Measurements from ENCODE around the gene TCF4.

The TCF4 gene

DNA sequence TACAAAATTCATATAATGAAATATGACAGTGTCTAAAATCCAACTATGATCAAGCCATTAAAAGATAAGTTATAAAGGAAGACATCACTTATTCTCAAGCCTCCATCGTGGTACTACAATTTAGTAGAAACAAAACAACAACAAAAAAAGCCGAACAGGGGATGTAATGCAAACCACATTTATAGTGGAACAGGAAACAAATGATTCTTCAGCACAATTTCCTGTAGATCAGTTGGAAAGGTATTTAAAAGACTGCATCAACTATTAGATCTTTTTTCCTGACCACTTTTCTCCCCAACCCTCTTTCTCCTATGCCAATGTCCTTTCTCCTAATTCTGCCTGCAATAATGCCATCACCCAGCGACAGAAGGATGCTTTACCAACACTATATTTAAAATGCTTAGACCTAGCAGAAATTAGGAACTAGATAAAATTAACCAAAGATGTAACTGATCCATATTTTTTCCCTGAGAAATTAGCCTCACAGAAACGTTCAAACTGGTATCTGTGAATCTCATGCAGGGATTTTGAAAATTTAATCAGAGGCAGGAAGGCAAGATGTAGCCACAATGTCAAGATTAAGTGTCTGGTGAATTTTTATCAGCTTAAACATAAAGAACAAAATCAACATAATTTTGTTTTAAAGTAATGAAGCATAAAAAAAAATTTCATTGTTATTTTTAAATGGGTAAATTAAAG lies 271.4 kb downstream of the TCF4 start:
- DNase-seq: no peak

DNA sequence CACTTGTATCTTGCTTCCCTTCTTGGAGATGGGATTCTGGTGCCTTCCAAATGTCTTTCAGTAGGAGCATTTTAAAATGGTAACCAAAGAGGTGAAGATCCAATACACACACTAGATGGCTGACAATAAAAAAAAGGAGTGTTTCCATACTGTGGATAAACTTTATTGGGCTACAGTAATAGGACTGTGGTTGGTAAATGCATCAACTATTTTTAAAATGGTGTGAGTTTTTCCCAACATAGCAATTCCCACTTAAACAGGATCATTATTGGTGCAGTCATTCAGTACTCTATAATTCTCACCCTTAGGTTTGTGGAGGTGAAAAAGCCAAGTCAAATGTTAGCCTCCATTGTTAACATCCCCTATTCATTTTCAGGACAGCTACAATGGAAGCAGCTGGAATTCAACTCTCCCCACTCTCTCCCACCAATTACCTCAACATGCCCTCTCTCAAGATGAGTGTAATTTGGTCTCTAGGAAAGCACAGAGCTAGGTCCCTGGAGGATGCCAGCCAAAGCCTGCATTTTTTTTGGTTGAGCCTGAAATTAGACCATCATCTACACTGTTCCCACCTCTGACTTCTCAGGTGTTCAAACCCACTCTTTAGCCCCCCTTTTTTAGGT lies 273.3 kb downstream of the TCF4 start:
- no peak for DNase-seq

GRCh38 chr18:55314031-55314430 lies 274.0 kb downstream of the TCF4 start:
- no peak for DNase-seq

DNA sequence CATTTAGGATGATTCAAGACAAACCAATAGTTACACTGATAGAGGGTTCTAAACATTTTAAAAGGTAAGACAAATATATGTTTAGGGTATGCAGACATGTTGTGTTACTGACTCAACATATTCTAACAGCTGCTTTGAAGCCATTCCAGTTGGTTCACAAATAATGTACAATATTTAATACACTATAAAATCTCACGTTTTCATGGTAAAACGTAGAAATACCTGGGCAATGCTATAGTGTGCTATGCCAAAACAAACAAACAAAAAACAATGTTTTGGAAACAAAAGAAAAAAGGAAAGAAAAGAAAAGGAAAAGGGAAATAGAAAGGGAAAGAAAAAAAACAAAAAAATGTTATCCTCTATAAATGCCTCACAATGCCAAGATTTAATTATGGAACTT lies 277.1 kb downstream of the TCF4 start:
- DNase-seq: no peak

GRCh38 chr18:55310044-55310676 lies 277.8 kb downstream of the TCF4 start:
- no peak for DNase-seq

- no peak for DNase-seq
These were observed 278.7 kb downstream of the TCF4 start for GRCh38 chr18:55309249-55309648.

- DNase-seq: no peak
These were observed 280.5 kb downstream of the TCF4 start for GRCh38 chr18:55307505-55307904.

- DNase-seq: no peak
These were observed 281.5 kb downstream of the TCF4 start for GRCh38 chr18:55306359-55307024.

- no peak for DNase-seq
These were observed 285.7 kb downstream of the TCF4 start for GRCh38 chr18:55302167-55302833.

DNA sequence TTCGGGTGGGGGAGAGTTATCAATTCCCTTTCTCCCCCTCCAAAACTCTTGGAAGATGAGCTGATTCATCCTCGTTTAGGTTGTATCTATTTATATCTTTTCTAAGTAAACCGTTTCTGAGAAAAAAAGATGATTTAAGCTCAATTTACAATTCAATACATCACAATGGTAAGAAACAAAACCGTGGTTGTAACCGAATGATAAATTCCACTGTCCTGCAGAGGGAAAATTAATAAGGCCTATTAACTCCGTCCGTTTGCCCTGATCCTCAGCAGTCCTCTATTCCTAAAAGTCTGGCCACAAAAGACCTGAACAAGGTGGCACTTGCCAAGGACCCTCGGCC lies 286.2 kb downstream of the TCF4 start:
- no peak for DNase-seq

DNA sequence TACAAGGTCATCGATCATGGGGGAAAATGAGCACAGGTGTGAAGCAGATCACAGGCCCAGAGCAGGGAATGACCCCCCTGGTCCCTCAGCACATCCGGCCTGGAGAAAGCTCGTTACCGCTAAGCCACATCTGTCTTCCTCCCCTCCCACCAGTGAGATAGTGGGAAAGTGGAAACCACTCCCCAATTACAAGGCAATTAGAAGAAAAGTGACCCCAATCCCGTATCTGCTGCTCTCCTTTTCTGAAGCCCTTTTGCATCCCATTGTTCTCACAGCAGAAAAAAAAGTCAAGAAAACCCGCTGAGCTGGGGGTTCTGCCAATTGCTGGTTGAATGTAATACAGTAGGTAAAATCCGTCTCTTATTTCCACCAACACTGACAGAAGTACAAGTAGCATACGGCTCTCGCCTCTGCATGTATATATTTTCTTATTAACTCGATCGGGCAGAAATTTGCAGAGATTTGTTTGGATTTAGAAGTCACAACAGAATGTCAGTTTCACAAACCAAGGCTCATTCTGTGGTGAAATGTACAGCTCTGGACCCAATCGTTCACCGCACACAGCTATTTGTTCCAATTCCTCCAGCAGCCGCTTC lies 287.0 kb downstream of the TCF4 start:
- no peak for DNase-seq

DNA sequence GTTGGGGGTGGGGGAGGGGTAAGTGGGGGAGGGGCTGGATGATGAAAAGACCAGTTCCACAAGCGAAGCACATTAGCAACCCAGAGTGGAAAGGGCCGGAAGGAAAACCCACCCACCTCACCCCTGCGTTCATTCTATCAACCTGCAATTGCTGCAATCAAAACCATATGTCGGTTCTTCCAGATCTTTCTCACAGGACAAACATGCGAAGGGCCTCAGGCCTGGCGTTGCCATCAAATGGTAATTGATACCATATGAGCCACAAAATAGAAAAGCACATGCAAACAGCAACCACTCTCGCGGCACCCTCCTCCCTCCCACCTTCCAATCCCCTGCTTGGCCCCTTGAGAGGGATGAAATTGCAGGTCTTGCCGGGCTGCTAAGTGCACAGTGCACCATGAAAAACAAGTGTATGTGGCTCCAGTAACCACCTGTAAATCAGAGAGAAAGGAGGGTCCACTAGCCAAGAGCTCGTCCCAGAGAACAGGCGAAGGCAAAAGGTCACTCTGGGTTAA lies 287.5 kb downstream of the TCF4 start:
- no peak for DNase-seq

DNA sequence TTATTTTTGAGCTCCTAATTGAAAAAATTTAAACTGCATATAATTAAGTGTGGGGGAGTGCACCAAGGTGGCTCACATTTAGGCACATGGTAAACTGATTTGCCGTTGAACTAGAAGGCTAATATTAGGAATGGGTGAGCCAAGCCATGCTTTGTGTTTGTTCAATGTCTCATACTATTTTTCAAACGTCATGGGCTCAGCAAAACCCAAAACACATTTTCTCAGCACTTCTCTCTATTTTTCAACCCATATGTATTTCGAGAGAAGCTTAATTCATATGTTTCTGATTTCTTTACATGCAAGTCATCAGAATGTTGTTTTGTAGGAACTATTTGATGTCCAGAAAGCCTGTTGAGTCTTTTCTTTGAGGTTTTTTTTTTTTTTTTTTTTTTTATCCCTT lies 291.2 kb downstream of the TCF4 start:
- no peak for DNase-seq

- DNase-seq: no peak
These were observed 291.9 kb downstream of the TCF4 start for GRCh38 chr18:55296115-55296514.

GRCh38 chr18:55290898-55291297 lies 297.1 kb downstream of the TCF4 start:
- no peak for DNase-seq

DNA sequence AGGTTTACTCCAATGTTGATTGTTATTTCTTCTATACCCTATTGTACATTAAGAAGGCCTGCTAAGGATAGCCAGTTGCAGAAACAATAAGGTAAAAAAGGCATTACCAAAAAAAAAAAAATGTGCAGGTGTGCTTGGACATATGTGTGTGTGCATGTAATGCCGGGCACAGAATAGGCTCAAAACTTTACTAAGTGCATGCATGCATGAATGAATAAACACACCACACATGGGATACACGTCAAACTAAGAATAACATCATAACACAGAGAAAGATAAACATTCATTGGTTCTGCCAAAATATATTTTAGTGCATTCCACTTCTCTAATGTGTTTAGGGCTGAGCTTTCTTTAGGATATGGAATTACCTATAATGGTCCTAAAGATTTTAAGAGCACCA lies 298.2 kb downstream of the TCF4 start:
- DNase-seq: no peak

DNA sequence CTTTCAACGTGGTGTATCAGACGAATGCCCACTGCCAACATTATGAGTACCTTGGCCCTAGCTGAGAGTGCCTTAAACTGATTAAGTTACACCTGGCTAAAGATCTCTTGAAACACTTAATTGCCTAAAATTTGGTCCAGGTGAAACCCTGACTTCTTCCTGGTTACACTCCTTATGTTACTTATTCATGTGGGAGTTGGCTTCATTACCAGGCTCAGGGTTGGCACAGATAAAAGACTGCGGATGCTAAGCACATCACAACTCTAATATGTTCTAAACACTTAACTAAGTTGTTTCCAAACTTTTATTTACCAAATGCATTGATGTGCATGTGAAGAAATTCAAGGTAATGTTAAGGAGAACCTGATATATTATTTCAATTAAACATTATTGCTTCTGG lies 298.9 kb downstream of the TCF4 start:
- DNase-seq: no peak

GRCh38 chr18:55287935-55288868 lies 299.8 kb downstream of the TCF4 start:
- DNase-seq: no peak

- DNase-seq: no peak
These were observed 300.7 kb downstream of the TCF4 start for GRCh38 chr18:55287149-55287806.

GRCh38 chr18:55286257-55286825 lies 301.7 kb downstream of the TCF4 start:
- DNase-seq: no peak

DNA sequence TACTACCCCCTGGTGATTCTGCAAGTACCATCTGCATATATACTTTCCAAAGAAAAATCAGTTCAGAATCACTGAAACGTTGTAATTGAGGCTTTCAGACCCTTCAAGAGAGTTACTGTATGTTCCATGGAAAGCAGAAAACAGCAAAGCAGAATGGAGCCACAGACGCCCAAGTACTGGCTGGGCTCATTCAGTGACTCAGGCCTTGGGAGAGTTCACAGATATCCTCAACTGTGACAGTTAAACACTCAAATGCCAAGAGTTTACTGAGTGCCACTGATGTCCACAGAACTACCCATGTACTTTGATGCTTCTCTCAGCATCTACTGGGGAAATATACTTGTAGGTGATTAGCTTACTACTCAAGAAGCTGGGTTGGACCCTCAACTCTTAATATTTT lies 303.4 kb downstream of the TCF4 start:
- DNase-seq: no peak
